NCI-H1105 treated with DMSO at 0.1 percent for 48 hours (cell line): Measurements from ENCODE around the gene CTDSPL.

ENCODE experiments used
- DNase-seq: peaks from one replicate; lab custom pipeline; 2025; lab: John Stamatoyannopoulos, UW

The CTDSPL gene

DNA sequence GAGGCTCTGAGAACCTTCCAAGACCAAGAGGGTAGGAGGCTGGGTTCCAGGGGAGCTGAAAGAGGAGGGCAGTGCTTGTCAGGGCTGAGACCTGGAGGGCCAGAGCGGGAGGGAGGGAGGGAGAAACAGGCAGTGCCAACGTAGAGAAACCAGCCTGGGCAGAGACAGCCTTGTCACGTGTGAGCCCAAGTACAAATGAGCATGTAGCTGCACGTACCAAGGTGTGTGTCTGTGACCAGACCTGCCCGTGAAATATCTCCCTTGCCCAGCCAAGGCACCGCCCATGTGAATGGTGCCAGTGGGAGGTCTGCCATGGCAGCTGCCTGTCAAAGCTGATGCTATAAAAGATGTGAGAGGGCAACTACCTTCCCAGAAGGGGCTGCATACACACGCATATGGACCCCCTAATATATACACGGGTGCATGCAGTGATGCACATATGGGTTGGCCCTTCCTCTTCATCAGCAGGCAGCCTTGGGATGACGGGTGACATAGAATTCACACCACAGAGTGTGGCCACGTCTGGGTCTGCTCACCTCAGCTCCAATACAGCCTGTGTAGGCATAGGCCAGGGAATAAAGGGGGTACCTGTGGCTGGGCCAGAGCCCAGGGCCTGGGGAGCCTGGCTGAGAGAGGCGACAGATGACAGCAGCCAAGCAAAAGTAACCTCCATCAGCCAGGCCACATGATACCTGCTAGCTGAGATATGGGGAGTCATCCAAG lies 7.8 kb upstream of the CTDSPL start:
- DNase-seq: peak; percentile 83

DNA sequence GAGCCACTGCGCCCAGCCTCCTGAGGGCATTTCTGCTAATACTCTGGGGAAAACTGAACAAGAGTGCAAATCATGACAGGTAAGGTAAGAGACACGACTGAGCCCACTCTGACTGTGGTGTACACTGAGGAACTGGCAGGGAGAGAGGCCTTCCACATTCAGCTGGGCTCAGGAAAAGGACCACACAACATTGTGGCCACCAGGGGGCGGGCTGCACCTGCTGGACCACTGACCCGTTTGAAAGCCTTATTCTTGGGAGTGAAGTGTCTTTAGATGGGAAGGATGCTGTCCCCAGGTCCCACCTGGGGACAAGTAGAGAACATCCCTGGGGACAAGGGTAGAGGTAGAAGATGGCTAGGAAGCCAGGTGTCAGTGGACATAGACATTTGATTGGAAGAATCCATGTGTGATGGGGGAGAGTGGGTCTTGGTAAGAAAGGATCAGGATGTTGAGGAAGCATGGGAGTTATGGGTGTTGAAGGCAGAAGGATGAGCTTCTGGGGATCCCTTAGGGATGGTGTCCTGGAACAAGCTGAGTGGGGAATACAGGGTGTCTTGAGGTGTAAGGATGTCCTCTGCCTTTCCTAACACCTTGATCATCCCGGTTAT lies 6.2 kb upstream of the CTDSPL start:
- peak; percentile 42 for DNase-seq

DNA sequence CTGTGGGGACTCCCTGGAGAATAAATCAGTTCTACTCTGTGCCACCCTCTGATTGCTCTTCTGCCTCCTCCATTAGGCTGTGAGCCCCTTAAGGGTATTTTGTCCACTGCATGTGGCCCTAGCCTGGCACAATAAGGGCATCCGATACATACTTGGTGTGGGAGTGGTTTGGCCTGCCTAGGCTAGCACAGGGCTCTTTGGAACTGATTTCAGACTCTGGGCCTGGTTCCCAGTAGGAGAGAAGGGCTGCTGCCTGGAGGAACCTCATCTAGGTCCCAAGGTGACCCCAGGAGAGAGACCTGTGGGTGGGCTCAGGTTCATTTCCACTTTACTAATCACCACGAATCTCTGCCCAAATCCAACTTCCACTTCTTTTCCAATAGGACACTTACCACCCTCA lies 5.3 kb upstream of the CTDSPL start:
- no peak for DNase-seq

DNA sequence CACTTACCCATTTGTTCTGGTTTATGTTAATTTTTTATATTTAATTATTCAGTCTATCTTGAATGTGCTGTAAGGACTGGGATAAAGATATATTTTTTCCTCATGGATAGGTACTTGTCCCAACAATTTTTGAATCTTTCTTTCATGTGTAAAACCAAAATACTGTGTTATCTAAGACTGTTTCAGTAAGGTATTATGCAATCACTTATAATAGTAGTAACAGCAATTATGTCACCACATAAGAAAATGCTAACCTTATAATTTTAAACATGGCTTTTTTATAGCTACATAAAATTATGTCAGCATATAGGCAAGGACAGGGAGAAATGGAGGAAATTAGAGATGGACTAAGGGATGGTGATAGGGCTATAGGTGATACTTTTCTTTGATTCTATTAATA lies 2.9 kb upstream of the CTDSPL start:
- no peak for DNase-seq

DNA sequence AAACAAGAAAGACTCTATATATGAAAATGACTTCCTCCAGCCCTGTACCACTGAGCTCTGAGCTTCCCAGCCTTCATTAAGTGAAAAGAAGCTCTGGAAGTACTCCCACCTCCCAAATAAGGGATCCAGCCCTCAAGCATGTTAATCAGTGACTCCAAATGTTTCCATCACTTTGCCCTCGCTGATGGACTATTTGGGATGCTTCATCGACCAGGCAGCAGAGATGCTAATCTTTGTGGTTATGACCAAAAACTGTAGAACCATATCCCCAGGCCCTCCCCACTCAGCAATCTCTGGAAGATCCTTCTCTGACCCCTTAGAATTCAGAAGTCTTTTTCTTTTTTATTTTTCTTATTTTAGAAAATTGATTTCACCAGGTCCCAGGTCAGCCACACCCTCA lies 2.3 kb upstream of the CTDSPL start:
- DNase-seq: no peak

DNA sequence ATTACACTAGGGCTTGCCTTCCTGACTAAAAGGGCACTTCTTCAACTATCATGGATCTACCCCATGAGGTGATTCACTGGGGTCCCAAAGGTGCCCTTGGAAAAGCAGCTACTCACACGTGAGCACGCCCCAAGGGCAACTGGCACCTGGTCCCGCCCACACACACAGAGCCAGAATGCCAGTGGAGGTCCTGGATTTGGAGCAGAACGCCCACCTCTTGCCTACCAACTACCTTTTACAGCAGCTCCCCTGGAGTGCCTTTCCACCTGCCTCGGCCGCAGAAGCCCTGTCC lies 1.8 kb upstream of the CTDSPL start:
- DNase-seq: no peak

DNA sequence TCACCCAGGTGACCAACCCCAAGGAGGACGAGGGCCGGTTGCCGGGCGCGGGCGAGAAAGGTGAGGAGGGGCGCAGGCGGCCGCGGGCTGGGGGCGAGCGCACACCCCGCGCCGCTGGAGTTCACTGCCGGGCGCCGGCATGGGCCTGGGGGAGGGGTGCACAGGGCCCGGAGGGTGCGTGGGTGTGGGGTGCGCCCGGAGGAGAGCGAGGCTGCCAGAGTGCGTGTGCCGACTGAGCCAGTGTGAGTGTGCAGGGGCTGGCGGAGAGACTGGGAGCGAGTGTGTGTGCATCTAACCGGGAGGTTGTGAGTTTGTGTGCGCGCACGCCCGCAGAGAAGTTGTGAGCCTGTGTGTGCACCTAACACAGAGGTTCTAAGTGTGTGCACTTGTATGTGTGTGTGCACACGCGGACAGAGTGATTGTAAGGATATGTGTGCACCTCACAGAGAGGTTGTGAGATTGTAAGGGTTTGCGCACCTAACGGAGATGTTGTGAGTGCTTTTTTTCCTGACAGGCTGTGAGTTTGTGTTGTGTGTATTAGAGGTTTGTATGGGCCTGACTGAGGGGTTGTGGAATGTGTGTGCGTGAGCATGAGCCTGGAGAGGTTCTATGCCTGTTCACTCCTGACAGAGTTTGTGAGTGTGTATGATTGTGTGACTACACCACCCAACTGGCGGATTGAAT lies 681 bp downstream of the CTDSPL start:
- DNase-seq: peak; percentile 5

DNA sequence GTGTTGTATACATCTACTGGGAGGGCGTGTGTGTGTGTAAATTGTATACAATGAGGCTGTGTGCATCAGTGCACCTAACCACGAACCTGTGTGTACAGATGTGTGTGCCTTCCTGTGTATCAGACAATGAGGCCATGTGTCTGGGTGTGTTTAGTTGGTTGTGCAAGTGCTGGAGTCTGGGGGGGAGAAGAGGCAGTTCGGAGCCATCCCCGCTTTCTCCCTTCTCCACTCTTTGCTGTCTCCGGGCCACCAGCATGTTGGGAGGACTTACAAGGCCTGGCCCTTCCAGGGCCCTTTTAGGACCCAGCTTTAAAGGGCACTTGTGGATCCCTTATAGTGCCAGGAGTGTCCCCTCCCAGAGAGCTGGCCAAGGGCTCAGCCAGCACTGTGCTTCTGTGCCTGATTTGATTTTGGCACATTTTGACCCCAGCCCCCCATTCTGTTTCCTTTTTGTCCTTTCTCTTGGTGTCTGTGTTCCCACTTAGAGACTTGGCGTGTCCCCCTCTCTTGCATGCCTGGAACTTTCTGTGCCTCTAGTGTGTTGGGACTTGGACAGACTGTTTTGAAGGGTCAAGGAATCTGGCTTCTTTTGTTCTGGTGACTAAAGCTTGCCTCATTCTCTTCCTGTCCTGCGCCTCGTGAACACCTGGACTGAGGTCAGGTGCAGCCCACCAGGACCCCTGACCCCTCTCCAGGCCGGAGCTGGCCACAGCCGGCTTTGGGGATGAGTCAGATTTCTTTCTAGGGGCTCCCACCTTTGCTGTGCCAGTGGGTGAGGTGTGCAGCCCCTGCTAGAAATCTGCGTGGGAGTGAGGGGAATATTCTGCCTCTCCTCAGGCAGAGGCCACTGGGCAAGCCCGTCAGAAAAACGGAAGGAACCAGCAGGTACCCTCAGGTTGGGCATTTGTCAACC lies 1.5 kb downstream of the CTDSPL start:
- no peak for DNase-seq

DNA sequence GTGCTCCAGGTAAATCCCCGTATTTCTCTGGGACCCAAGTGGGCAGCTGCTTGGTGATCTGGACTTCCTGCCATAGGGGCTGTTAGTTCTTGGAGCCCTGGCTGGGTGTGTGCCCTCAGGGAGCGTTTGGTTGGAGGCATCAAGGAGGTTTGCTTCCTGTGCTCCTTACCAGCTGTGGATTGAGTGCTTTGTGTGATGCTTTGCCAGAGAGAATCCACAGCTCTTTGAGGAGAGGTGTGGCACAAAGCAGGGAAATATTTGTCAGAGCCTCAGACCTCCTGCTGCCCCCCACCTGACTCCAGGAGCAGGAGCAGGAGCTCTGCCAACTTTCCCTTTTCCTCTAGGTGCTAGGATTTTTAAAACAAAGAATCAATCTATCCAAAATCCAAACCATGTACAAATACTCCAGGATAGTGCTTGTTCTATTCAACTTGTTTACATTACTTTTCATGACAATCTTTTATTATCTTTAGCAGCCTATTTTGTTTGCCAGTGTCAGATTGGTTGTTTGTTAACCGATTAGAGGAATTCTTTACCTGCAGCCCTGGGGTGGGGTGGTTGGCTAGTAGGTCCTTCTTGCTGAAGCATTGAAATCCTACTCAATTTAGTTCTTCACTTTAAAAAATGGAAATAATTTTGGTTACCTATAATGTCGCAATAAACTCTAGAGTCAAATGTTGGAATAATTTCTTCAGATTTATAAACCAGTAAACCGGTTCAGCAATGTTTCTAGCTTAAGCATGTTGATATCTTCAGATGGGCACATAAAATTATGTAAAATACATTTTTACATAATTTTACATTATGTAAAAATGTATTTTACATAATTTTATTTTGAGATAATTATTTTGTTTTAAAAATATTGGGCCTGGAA lies 2.5 kb downstream of the CTDSPL start:
- DNase-seq: peak; percentile 6

DNA sequence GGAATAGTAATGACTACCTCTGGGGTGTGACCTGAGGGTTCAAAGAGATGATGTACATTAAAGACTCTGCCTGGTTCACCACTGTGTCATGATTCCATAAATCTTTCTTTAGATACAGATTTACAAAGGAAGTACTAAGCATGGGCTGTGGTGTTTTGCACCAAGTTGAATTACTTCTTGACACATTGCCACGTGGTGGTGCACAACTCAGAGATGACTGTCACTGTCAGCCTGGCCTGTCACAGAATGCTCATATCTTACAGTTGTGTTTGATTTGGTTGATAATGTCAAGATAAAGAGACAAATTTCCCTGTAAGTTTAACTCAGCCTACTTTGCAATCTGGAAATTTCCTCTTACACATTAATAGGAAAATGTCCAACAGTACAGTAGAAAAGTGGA lies 3.2 kb downstream of the CTDSPL start:
- DNase-seq: no peak

DNA sequence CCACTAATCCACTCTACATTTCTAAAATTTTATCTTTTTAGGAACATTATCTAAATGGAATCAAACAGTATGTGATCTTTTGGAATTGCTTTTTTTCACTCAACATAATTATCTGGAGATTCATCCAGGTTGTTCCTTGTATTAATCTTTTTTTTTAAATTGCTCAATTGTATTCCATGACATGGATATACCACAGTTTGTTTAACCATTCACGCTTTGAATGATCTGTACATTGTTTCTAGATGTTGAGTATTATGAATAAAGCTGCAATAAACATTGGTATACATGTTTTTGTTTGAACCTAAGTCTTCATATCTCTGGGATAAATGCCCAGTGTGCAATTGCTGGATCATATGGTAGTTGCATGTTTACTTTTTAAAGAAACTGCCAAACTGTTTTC lies 5.5 kb downstream of the CTDSPL start:
- DNase-seq: no peak

DNA sequence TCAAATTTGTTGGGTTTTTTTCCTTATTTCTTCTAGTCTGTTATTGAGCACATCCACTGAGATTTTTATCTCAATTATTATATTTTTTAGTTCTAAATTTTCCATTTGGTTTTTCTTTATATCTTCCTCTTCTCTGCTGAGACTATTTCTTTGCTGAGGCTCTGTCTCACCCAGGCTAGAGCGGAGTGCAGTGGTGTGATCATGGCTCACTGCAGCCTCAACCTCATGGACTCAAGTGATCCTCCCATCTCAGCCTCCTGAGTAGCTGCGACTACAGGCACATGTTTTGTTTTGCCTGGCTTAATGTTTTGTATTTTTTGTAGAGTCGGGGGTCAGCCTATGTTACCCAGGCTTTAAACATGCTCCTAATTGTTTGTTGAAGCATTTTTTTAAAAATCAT lies 10.2 kb downstream of the CTDSPL start:
- DNase-seq: no peak

DNA sequence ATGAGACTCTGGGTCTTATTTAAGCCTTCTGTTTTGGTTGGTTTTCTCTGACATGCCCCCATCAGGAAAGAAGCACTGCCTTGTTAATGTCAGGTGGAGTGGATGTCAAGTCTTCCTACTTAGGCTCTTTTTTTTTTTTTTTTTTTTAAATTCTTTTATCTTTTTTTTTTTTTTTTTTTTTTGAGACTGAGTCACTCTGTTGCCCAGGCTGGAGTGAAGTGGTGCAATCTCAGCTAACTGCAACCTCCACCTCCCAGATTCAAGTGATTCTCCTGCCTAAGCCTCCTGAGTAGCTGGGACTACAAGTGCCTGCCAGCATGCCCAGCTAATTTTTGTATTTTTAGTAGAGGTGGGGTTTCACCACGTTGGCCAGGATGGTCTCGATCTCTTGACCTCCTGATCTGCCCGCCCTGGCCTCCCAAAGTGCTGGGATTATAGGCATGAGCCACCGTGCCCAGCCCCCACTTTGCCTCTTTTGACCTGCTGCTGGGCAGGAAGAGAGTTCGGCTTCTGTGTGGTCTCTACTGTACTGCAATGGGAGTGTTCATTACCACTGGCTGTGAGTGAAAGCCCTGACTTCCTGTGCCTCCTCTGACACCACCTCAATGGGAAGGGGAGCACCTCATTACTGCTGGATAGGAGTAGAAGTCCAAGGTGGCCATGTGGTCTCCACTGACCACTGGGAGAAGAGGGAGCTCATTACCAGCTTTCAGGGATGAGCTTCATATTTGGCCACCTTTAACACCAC lies 10.9 kb downstream of the CTDSPL start:
- no peak for DNase-seq

DNA sequence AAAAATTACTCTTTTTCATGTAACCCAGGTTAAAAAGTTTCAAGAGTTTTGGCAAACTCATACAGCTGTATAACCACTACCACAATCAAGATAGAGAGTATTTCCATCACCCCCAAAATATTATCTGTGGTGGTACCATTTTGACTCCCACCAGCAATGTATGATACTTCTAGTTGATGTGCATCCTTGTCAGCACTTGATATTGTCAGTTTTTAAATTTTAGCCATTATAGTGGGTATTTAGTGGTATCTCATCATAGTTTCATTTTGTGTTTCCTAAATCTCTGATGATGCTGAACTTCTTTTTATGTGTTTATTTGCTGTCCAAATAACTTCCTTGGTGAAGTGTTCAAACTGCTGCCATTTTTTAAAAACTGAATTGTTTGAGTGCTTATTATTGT lies 14.6 kb downstream of the CTDSPL start:
- DNase-seq: no peak

DNA sequence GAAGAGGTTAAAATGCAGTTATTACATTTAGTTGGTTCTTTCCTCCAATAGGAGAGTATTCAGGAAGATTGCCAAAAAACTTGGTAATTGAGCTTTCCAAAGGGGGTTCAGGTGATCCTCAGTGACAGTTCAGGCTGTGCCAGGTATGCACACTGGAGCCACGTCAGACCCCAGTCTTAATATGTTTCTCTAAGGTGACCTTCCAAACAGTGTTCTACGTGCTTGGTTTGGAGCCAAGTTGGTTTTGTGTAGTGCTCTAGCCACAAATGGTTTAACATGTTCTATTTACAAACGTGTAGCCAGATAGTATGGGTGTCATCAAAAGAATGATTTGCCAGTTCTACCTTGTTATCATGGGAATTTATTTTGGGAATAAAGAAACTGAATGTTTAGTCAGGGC lies 21.0 kb downstream of the CTDSPL start:
- no peak for DNase-seq

DNA sequence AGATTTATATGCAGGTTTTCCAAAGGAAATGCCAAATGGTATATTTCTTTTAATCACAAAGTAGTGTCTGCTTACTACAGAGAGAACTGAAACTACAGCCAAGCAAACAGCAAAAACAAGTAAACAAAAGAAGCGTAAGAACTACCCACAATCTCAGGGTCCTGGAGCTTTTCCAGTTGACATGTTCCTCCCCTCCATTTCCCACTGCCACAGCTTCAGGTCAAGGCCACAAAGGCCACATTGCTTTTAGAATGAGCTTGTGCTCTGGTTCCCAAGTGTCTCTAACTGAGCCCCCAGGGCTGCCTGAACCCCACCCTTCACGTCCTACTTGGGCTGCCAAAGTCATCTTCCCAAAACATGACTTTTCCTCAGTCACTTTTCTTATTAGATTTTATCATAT lies 24.1 kb downstream of the CTDSPL start:
- no peak for DNase-seq

DNA sequence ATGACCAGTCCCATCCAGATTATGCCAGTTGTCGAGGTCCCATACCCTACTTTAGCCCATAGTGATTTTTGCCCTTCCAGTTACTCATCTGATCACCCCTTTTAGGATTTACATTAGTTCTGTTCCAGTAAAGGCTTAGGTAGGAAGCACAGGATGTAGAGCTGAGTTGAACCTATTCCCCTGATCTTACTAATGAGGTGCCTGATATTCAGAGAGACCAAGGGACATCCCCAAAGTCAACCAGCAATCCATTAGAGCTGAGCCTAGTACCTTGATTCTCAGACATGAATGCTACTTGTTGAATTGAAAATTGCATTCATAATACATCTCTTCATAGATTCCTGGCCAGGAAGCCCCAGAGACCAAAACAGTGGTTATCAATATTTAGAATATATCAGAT lies 24.7 kb downstream of the CTDSPL start:
- DNase-seq: no peak

DNA sequence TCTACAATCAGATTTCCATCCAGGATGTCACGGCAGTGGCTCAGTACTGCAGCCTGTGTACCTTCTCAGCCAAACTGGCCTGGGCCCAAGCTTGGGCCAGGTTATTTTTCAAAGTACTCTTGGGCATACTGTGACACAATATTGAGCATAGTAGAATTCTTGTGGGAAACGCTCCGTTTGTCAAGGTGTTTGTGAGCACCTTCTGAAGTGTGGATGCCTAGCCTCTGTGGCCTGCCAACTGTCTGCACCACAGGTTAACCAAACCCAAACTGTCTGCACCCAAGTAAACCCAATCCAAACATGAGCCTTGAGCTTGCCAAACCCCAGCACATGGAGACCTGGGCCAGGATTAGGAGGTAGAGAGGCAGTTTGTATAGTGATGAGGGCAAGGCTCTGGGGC lies 25.4 kb downstream of the CTDSPL start:
- no peak for DNase-seq

DNA sequence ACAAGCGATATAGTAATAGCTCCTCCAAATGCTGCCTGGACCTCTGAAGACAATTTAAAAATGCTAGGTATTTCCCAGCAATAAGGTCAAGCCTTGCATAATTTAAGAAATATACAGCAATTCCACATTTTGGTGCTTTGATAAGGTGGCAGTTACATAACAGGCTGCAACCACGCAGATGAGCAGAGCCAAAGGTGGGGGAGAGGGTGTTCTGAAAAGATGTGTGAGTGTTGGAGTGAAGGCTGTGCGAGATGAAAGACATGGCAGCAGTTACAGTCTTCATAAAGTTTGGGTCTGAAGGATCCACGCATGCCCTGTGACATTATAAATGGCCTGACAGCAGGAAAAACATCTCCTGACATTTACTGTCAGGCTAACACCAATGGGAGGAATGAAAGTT lies 26.1 kb downstream of the CTDSPL start:
- no peak for DNase-seq

DNA sequence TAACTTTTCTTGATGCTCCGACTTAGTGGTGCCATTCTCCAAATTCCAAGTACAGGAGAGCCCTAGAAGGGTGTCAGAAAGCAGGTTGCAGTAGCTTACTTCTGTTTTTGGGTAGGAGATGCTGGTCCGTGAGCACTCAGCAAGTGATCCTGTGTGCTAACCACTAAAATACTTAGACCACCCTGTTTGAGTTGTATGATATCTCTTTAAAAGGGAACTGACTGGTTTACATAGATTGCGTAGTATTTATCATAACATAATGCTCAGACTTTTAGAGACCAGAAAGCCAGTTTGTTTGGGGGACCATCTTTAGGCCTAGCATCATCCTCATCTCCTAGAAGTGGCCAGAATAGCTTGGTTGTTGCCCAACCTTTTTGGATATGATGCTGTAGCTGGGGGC lies 26.7 kb downstream of the CTDSPL start:
- DNase-seq: no peak

DNA sequence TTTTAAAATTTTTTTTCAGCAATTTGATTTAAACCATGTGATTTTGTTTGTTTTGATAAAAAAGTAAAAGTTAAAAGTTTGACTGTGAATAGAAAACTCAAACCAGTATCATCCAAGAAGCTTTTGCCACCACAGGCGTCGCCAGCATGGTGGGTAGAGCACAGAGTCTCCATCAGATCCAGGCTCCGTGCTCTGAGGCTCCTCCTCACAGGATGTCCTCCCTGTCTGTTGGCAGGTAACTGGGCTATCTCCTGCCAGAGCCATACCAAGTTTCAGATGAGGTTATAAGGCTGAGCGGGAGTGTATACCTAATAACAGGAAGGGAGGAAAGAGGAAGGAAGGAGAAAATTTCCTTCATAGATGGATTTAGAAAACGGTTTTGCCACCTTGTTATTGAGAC lies 28.8 kb downstream of the CTDSPL start:
- DNase-seq: no peak
